ENCODE measurements around the gene CD4. TPM values are rescaled to one million over a fixed set of nuclear protein-coding genes. Genes with fewer than 3 reads are reported as not detected.

Gene CD4
- total and polyA plus RNA-seq, 4 donors = 15.9 to 44.8 (median 32.0) TPM

DNA sequence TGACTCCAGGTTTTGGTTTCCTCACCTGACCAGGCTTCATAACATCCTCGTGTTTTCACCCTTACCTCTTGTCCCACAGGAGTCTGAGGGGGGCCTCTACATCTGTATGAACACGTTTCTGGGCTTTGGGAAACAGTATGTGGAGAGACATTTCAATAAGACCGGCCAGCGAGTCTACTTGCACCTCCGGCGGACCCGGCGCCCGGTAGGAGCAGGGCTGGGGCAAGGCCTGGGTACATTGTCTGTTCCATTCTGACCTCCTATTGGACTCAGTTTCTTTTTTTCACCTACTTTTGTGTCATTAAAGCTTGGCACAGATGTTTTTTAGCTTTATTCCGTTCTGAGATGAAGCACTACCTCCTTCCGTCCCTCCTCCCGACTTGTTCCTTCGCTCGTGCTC lies 66.0 kb downstream of the CD4 start:
- Histone ChIP-seq H3K4me3 (ENCODE audit: low read depth in 1 of 3, low read length in 3 of 3) (no peak overlapping the region), H3K9me3 (ENCODE audit: control insufficient read depth in 4 of 4, low read length in 3 of 4) (no peaks in the 10 kb centered on the region), H3K27ac (ENCODE audit: low read depth in 1 of 2, low read length in 2 of 2) (no peak overlapping the region), H3K4me1 (ENCODE audit: control insufficient read depth in 4 of 4, insufficient read depth in 4 of 4, low read length in 3 of 4) (peaks cover 7 to 23% (median 13%) of the 10 kb centered on the region in 4 donors), H3K36me3 (ENCODE audit: control insufficient read depth in 4 of 4, insufficient read depth in 3 of 4, low read depth in 1 of 4, low read length in 3 of 4) (peaks cover 15 to 46% (median 30%) of the 10 kb centered on the region in 4 donors), H3K9ac (ENCODE audit: low read depth in 1 of 2, low read length in 2 of 2) (no peak overlapping the region), H3K27me3 (ENCODE audit: control insufficient read depth in 4 of 4, insufficient read depth in 4 of 4, low read length in 3 of 4) (no peaks in the 10 kb centered on the region)
- no peak for DNase-seq (ENCODE audit: low spot score)
- WGBS = 95% methylated on average over 14 of the region's 14 CpGs
- no peak for TF ChIP-seq ATF3 (IDR thresholded peaks at IDR 0.05)
- TF ChIP-seq TAF1 (conservative IDR thresholded peaks at IDR 0.05) = no peak

DNA sequence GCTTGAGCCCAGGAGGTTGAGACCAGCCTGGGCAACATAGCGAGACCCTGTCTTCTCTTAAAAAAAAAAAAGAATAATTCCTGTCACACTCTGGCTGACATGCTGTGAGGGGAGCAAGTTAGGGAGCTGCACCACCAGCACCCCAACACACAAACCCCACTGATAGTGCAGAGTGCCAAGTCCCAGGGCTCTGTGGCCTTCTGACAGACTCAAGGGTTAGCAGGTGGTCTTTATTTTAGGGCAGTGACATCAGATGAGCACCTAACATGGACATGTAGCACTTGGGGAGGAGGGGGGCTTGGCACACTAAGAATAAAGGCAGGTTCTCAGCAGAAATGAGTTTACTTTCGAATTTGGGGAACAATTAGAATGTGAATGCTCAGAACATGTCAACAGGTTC lies 69.5 kb downstream of the CD4 start:
- no peak for DNase-seq (ENCODE audit: low spot score)
- no peak overlapping the region for H3K9ac ChIP-seq (ENCODE audit: low read depth in 1 of 2, low read length in 2 of 2)
- no peak for TF ChIP-seq TAF1 (conservative IDR thresholded peaks at IDR 0.05)
- TF ChIP-seq, protein P1, sequence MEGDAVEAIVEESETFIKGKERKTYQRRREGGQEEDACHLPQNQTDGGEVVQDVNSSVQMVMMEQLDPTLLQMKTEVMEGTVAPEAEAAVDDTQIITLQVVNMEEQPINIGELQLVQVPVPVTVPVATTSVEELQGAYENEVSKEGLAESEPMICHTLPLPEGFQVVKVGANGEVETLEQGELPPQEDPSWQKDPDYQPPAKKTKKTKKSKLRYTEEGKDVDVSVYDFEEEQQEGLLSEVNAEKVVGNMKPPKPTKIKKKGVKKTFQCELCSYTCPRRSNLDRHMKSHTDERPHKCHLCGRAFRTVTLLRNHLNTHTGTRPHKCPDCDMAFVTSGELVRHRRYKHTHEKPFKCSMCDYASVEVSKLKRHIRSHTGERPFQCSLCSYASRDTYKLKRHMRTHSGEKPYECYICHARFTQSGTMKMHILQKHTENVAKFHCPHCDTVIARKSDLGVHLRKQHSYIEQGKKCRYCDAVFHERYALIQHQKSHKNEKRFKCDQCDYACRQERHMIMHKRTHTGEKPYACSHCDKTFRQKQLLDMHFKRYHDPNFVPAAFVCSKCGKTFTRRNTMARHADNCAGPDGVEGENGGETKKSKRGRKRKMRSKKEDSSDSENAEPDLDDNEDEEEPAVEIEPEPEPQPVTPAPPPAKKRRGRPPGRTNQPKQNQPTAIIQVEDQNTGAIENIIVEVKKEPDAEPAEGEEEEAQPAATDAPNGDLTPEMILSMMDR (IDR thresholded peaks at IDR 0.05; ENCODE audit: low read depth, low read length, missing input control) = no peak
- TF ChIP-seq NR2F2 (IDR thresholded peaks at IDR 0.05) = no peak
- no peak for TF ChIP-seq SP1 (IDR thresholded peaks at IDR 0.05)
- no peak for TF ChIP-seq RAD21 (IDR thresholded peaks at IDR 0.05)
- no peak for TF ChIP-seq EGR1 (IDR thresholded peaks at IDR 0.05; ENCODE audit: low read depth in 2 of 2)
- TF ChIP-seq MAX (IDR thresholded peaks at IDR 0.05) = no peak
- H3K27me3 ChIP-seq (ENCODE audit: control insufficient read depth in 4 of 4, insufficient read depth in 4 of 4, low read length in 3 of 4) = no peaks in the 10 kb centered on the region
- H3K36me3 ChIP-seq (ENCODE audit: control insufficient read depth in 4 of 4, insufficient read depth in 3 of 4, low read depth in 1 of 4, low read length in 3 of 4) = peaks cover 18 to 71% (median 46%) of the 10 kb centered on the region in 4 donors
- peaks cover 0 to 3% (median 0%) of the 10 kb centered on the region in 4 donors for H3K4me1 ChIP-seq (ENCODE audit: control insufficient read depth in 4 of 4, insufficient read depth in 4 of 4, low read length in 3 of 4)
- whole genome bisulfite sequencing = 98% methylated on average over 2 of the region's 2 CpGs
- H3K4me3 ChIP-seq (ENCODE audit: low read depth in 1 of 3, low read length in 3 of 3) = no peak overlapping the region
- H3K9me3 ChIP-seq (ENCODE audit: control insufficient read depth in 4 of 4, low read length in 3 of 4) = no peaks in the 10 kb centered on the region
- no peak overlapping the region for H3K27ac ChIP-seq (ENCODE audit: low read depth in 1 of 2, low read length in 2 of 2)

- Histone ChIP-seq H3K4me3 (ENCODE audit: low read depth in 1 of 3, low read length in 3 of 3) (no peak overlapping the region), H3K4me1 (ENCODE audit: control insufficient read depth in 4 of 4, insufficient read depth in 4 of 4, low read length in 3 of 4) (no peaks in the 10 kb centered on the region), H3K27me3 (ENCODE audit: control insufficient read depth in 4 of 4, insufficient read depth in 4 of 4, low read length in 3 of 4) (no peaks in the 10 kb centered on the region), H3K9ac (ENCODE audit: low read depth in 1 of 2, low read length in 2 of 2) (no peak overlapping the region), H3K36me3 (ENCODE audit: control insufficient read depth in 4 of 4, insufficient read depth in 3 of 4, low read depth in 1 of 4, low read length in 3 of 4) (peaks cover 18 to 82% (median 48%) of the 10 kb centered on the region in 4 donors), H3K27ac (ENCODE audit: low read depth in 1 of 2, low read length in 2 of 2) (no peak overlapping the region), H3K9me3 (ENCODE audit: control insufficient read depth in 4 of 4, low read length in 3 of 4) (no peaks in the 10 kb centered on the region)
- 97% methylated on average over 9 of the region's 9 CpGs for WGBS
- TF ChIP-seq GABPA (IDR thresholded peaks at IDR 0.05 in 1 of 2, conservative IDR thresholded peaks at IDR 0.05 in 1 of 2) (no peak), SP1 (IDR thresholded peaks at IDR 0.05) (no peak), RAD21 (IDR thresholded peaks at IDR 0.05) (no peak), TAF1 (conservative IDR thresholded peaks at IDR 0.05) (no peak), RXRA (IDR thresholded peaks at IDR 0.05) (no peak), HNF4A (conservative IDR thresholded peaks at IDR 0.05) (no peak), YY1 (IDR thresholded peaks at IDR 0.05) (no peak), FOXA1 (IDR thresholded peaks at IDR 0.05) (no peak), EGR1 (IDR thresholded peaks at IDR 0.05; ENCODE audit: low read depth in 2 of 2) (no peak), NR2F2 (IDR thresholded peaks at IDR 0.05) (no peak), ATF3 (IDR thresholded peaks at IDR 0.05) (no peak), MAX (IDR thresholded peaks at IDR 0.05) (no peak), JUND (IDR thresholded peaks at IDR 0.05) (no peak), FOXA2 (IDR thresholded peaks at IDR 0.05) (no peak), HNF4G (IDR thresholded peaks at IDR 0.05) (no peak)
- TF ChIP-seq, protein P1 (IDR thresholded peaks at IDR 0.05; ENCODE audit: low read depth, low read length, missing input control) = no peak
- TF ChIP-seq, protein P2, sequence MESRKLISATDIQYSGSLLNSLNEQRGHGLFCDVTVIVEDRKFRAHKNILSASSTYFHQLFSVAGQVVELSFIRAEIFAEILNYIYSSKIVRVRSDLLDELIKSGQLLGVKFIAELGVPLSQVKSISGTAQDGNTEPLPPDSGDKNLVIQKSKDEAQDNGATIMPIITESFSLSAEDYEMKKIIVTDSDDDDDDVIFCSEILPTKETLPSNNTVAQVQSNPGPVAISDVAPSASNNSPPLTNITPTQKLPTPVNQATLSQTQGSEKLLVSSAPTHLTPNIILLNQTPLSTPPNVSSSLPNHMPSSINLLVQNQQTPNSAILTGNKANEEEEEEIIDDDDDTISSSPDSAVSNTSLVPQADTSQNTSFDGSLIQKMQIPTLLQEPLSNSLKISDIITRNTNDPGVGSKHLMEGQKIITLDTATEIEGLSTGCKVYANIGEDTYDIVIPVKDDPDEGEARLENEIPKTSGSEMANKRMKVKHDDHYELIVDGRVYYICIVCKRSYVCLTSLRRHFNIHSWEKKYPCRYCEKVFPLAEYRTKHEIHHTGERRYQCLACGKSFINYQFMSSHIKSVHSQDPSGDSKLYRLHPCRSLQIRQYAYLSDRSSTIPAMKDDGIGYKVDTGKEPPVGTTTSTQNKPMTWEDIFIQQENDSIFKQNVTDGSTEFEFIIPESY (IDR thresholded peaks at IDR 0.05) = no peak
- no peak for DNase-seq (ENCODE audit: low spot score)
Observed at GRCh38 chr12:6860116-6860515, 70.8 kb downstream of the CD4 start.

Measured in liver (tissue), 9 donors.